D341Med (cell line): ENCODE results near the gene RBM20.

Experiments used
- DNase-seq: peaks from one replicate; pipeline ENCODE4 v3.0.0; 2012; ENCODE audit warnings: low spot score

RBM20 gene

GRCh38 chr10:110812583-110812982, 168.4 kb downstream of the RBM20 start:
- DNase-seq: no peak

DNA sequence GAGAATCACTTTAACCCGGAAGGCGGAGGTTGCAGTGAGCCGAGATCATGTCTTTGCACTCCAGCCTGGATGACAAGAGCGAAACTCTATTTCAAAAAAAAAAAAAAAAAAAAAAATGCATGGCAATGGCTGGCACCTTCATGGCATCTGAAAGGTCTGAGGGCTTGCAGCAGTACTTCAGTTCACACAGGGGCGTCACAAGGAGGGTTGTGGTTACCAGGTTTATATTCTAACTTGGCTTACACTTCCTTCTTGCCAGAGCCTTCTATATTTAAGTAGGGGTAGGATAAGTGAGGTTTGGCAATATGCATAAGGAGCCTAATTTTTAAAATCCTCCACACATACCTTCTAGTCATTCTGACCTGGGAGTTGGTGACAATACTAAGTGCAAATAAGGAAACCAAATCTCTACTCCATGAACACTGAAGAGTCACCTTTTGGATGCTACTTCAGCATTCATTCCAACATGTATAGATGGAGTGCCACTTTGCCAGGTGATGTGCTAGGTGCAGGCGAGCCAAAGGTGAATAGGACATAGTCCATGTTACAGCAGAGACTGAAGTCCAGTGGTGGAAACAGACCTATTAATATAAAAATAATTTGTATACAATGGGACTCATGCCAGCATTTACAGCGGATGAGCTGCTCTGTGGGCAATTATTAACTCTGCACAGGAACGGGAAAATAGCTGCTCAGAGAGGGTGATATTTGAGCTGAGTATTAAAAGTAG, 169.8 kb downstream of the RBM20 start:
- DNase-seq: no peak

- DNase-seq: no peak
These were observed 171.3 kb downstream of the RBM20 start for GRCh38 chr10:110815354-110816004.

DNA sequence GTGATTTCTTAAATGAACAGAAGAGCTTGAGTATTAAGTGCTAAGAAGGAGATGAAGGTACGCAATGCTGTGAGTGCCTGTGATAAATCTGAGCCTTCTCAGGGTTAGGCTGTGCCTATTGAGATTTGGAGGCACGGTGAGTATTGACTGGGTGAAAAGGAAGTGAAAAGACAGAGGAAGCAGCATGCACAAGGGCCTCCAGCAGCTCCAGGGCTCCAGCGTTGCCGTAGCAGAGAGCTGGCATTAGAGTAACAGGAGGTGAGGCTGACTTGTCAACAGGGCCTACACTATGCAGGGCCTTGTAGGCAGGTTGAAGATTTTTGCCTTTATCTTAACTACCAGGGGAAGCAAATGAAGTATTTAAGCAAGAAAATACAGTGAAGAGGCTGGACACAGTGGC, 173.5 kb downstream of the RBM20 start:
- DNase-seq: no peak

DNA sequence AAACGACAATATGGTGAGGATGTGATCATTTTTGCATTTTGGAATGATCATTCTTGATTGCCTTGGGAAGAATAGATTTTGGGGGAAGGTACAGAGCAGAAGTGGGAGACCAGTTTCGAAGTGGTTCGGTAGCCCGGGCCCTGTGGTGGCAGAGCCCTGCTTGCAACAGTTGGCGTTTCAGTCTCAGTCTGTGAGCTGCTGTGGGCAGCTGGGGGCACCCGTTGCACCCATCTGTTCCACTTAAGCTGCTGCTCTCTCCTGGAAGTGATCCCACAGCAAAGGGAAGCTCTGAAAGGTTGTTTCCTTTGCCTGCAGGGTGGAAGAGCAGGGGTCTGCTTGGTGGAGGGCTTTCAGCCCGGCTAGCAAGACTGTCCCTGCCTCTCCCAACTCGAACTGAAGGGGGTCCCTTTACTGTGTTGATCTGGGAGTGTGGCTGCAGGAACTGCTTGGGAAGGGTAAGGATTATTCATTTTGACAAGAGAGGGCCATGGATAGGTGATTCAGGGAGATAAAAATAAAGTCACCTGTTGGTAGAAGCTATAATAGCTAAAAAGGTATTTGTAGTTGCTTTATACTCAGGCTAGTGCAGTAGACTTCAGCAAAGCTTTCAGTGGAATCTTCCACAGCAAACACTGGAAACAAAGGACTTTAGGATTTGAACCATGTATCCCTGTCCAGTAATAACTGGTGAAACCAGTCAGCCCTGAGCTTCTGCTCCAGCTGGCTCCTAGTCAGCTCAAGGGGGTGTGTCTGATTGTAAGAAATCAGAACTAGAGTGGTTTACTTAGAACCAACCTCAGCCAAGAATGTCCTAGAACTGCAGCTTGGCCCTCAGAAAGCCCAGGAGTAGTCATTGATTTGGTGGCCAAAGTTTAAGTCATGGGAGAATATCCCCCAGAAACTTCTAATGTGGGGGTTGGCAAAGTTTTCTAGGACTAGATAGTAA, 174.4 kb downstream of the RBM20 start:
- peak; percentile 64 for DNase-seq

DNA sequence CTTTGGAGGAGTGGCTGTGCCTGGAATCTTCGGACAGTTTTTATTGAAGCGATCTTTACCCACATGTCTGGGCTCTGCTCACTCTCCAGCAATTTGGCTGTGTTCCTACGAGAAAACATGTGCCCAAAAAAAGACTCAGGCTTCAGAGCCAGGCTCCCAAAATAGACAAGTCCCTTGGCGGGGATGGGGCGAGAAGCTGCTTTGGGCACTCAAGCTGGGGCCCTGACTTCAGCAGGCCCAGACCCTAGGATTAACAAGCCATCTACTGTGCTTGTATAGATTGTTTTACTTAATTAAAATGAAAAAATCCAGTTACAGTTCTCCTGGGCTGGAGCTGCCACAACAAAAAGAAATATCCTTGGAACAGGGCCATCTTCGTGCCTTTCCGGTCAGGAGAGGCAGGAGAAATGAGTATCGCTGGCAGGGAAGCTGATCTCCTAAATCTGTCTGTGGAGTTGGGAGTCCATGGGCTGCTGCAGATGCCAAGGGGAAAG, 176.2 kb downstream of the RBM20 start:
- DNase-seq: no peak

GRCh38 chr10:110821508-110821907, 177.4 kb downstream of the RBM20 start:
- DNase-seq: no peak

- DNase-seq: no peak
These were observed 178.0 kb downstream of the RBM20 start for GRCh38 chr10:110822035-110822711.

DNA sequence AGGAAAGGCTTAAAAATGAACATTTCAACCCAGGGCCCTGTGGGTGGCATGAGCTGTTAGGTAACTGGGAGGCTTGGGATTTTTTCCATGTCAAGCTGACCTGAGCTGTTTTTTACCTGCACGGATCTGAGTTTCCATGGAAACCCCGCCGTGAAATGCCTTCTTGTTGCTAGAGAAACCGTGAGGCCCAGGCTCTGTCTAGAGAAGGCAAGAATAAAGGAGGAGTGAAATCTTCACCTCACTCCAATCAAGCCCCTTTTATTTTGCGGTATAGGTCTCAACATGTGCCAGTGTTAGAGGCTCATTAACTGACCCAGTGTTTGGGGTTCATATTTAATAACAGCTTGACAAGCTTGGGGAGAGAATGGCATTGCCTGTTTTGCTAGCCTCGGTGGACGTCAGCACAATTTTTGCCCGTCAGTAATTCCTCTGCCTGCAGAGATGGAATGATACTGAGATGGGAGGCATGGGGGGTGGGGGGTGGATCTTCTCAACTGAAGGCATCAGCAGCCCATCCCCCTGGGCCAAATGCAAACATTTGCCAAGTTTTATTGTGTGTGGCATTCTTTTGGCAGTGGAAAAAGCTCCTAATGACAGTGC, 178.7 kb downstream of the RBM20 start:
- DNase-seq: no peak

DNA sequence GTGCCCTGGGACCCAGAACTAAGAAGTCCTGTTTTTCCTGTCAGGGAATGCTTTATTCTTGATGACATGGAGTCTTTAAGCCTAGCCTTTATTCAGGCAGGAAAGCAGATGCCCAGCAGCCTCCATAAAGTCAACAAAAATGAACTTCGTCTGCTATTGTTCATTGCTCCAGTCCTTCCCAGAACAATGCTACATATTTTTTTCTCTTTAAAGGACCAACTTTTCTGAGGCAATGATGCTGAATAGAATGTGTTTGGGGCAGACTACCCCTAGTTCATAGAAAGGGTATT, 180.0 kb downstream of the RBM20 start:
- DNase-seq: no peak

DNA sequence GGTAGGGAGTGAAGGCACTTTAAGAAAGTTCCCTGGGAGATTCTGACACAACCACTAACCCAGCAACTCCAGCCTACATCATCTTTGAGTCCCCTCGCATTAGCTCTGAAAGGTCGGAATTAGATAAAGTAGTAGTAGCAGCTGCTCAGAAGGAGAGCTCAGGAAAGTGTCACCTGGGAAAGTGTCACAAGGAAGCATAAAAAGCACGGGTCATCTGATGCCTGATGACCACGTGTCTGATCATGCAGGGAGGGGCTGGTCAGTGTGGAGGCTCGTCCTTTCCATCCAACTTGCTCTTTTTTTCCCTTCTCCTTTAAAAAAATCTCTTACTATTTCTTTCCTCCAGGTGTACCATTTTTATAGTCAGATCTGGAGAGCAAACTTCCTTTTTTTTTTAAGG, 180.5 kb downstream of the RBM20 start:
- no peak for DNase-seq

DNA sequence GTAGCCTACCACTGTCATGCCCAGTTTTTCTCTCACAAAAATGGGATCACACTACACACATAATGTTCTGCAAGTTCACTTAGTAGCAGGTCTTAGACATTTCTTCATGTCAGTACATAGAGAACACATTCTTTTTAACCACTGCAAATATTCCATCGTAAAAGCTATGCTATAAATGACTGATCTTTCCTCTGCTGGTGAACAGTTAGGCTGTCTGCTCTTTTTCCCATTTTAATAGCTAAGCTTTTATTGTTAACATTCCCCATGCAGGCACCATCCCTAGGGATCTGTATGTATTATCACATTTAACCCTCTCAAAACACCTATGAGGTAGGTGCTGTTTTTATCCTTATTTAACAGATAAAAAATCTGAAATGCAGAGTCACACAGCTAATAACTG, 181.4 kb downstream of the RBM20 start:
- DNase-seq: no peak

- DNase-seq: no peak
These were observed 183.3 kb downstream of the RBM20 start for GRCh38 chr10:110827410-110827809.

GRCh38 chr10:110827875-110828274, 183.7 kb downstream of the RBM20 start:
- DNase-seq: no peak

GRCh38 chr10:110828525-110828924, 184.4 kb downstream of the RBM20 start:
- DNase-seq: no peak

DNA sequence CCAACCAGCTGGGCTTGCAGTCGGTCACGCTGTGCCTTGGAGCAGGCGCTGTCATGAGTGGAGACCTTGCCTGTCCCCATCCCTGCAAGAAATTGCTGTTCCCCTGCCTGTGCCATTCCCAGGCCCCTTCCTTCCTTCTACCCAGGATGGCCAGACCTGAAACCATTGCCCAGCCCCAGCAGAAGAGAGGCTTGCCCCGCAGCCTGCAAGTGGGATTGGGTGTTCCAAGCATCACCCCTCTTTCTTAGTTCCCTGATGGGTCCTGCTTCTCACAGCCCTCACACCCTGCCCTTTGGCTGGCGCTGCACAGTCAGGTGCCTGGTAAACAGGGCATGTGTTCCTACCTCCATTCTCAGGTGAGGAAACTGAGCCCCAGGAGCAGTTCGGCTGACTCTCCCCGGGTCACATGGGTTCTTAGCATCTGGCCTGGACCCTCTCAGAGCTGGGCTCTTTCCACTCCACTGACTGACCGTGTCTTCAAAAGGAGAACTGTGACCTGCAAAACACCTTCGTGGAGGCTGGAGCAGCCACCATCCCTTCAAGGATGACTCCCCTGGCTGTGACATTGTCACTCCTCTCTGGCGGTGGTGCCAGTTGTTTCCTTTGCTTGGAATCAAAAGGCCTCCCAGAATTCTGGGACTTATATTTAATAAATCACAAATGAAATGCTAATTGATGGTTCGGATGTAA, 185.7 kb downstream of the RBM20 start:
- no peak for DNase-seq

DNA sequence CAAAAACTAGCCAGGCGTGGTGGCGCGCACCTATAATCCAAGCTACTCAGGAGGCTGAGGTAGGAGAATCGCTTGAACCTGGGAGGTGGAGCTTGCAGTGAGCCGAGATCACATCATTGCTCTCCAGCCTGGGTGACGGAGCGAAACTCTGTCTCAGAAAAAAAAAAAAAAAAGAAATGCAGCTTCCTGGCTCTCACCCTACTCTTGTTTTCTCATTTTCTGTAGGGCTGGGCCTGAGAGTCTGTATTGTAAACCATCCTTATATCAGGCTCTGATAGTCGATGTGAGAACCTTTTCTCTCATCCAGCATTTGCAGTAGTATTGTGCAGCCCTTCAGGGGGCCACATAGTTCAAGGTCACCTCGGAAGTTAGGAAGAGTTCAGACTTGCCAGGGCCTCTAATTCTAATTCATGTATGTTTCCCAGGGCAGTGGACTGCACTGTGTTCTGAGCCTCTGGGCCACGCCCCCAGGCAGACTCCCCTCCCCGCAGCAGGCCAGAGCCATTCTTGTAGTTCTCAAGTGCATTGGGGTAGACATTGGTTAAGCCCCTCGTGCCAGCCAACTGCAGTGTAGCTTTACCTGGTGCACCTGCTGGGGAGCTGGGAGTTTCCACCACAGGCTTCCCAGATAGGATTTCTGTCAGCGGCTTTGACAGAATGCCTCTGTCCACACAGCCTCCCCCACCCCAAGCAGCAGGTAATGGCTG, 189.3 kb downstream of the RBM20 start:
- DNase-seq: no peak

DNA sequence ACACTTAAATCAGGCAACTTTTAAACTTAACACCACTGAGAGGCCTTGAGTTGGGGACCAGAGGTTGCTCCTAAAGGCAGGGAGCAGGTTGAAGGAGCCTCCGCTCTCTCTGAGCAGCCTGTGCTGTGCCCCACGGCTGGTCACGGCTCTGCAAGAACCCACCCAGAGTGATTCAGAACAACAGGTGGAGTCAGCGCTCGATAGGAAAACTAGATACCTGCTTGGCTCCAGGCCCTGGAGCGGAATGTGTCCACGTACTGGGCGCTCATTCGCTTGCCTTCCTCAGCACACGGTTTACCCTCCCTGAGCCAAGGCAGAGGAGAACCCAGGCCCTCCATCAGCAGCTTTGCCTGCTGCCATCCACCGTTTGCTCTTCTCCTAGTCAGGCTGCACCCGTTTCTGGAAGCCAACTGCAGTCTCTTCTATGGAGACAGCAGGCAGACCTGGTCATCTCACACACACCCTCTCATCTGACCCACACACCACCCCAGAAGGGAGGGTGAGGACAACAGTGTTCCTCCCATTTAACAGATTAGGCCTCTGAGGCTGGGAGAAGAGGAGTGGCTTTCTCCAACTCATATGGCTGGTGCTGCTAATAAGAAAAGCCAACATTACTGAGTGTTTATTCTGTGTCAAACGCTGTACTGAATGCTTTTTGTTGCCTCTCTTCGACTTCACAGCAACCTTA, 189.9 kb downstream of the RBM20 start:
- DNase-seq: no peak

- no peak for DNase-seq
These were observed 190.6 kb downstream of the RBM20 start for GRCh38 chr10:110834629-110835301.
